Kidney glomerular epithelial cell (primary cell): ENCODE results near the gene FBLN2.

Source experiments
- DNase-seq: peaks from one replicate; lab custom pipeline; 2025; lab: John Stamatoyannopoulos, UW

Gene FBLN2

DNA sequence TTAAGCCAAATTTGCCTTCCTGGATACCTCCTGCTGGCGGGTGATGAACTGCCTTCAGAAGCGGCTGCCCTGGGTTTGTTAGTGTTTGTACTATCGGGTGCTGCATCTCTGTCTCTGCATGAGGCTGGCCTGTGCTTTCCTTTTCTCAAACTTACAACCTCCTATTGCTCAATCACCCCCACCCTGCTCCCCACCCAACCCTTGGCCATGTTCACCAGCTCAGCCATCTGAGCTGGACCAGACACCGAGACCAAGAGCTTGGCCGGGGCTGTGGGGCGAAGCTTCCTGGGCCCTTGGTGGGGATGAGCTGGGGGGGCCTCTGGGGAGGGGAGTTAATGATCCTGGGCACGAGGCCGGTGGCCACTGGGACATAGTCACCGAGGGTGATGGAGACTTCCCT is 16.8 kb upstream of the FBLN2 start:
- DNase-seq: no peak

DNA sequence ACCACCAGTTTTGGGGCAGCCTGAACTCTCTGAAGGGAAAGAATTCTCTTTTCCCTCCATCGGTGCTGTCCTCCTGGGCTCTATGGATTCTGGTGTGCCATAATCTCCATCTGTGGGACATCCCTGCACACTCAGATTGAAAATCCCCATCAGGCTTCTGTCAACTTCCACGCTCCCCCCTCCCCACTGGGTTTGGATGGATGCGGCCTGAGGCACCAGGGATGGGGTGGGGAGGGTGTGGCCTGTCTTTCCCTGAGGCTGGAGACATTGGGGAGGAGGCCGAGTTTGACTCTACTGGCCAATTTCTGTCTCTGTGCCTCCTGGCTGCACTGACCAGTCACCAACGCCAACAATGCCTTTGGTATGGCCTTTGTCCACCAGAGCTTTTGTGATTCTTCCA is 16.3 kb upstream of the FBLN2 start:
- no peak for DNase-seq

DNA sequence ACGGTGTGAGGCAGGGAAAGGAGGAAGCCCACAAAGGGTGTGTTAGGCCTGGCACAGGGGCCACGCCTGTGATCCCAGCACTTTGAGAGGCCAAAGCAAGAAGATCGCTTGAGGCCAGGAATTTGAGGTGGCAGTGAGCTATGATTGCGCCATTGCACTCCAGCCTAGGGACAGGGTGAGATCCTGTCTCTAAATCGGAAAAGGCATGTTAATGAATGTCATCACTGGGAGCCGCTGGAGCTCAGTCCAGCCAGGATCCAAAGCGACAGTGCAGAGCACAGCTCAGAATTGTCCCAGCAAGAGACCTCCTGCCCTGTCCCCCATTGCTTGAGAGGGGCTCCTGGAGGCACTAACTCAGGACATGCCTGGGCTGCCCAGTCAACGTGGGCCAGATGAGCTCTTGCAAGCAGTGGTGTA is 15.0 kb upstream of the FBLN2 start:
- DNase-seq: no peak

DNA sequence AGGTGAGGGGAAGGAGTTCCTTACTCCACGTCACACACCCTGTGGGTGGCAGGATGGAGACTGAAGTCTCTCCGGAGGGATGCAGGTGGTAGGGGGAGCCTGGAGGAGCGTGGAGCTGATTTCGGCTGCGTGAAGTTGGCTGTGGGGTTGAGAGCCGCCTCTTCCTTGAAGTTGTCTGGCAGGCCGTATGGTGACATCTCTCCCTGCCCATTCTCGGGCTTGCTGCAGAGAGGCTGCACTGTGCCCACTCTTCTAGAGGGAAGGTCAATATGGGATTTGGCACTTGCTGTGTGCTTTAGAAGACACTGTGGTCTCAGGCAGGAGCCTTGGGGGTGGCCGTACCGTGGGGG is 13.4 kb upstream of the FBLN2 start:
- DNase-seq: no peak

DNA sequence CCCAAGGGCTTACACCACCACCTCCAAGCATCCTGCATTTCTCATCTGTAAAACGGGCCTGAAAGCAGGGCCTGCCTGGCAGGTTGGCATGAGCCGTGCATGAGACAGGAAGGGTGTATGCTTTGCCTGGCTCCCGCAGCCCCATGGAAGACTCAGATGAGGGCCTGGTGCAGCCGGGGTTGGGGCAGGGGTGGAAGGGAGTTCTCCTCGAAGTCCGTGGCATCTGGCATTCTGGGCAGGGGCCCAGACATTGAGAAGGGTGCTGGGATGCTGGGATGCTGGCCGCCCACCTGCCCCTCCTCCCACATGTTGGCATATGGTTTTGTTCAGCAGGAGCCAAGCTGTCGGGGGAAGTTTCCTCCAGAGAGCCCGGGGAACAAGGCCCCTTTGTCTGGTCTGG is 13.0 kb upstream of the FBLN2 start:
- DNase-seq: no peak

DNA sequence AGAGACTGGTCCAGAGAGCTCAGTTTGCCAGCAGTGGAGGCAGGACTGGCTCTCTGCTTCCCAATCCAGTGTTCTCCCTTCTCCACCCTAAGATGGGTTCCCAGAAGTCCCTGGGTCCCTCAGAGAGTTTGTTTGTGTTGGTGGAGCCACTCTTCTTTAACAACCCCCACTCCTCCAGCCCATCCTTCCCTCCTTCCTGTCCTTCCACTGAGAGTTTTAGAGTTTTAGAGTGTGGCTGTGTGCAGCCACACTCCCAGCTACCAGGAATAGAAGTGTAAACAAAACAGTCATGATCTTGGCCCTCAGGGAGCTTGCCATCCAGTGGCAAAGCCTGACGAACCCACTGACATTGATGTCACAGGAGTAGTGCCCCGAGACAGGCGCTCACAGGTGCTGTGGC is 12.5 kb upstream of the FBLN2 start:
- no peak for DNase-seq

DNA sequence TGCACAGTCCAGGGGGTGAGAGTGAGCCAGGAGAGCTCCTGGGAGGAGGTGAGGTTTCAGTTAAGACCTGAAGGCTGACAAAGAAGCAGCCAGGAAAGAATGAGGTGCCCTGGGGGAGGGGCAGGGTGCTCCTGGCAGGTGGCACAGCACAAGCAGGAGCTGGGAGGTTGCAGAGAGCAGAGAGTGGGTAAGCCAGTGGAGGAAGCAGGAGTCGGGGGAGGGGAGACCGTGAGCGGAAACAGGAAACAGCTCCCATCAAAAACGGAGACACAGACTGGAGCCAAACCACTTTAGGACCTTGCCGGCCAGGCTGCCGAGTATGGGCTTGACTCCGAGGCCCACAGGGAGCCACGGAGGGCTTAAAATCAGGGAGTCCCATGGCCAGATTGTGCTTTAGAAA is 12.1 kb upstream of the FBLN2 start:
- DNase-seq: no peak

DNA sequence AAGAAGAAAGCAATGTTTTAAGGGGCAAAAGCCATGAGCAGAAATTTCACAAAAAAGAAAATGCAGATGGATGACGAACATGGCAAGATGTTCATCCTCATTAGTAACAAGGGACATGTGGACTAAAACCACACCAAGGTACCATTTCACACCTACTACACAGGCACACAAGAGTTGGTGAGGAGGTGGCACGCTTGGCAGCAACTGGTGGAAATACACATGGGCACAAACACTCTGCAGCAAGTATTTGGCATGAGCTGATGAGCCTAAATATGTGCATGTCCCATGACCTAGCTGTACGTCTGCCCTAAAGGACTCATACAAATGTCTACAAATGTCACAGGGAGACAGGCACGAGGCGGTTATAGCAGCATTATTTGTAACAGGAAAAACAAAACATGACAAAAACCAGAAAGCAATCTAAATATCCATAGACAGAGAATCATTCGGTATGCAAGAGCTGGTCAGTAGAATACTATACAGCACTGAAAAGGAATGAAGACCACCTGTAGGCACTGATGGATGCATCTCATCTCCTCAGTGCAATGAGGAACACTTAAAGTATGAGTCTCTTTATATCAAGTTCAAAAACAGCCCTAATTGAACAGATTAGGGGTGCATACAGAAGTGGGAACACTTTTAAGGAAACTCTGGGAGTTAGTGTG is 11.5 kb upstream of the FBLN2 start:
- DNase-seq: no peak

DNA sequence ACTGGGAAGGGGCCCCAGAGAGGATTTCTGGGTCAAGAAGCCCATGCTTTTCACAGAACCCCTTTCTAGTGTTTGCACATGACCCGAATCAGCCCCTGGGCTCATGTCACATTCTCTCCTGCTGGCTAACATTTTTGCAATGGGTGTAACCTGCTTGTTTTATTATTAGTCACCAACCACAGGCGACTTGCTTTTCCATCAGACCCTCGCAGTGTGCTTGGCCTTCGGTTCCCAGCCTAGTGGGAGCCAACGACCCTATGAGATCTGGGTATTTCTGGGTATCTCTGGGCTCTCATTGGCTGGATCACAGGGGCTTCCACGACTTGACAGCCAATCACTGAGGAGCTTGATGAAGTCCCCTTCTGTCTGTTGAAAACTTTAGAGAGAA is 11.0 kb upstream of the FBLN2 start:
- DNase-seq: no peak

DNA sequence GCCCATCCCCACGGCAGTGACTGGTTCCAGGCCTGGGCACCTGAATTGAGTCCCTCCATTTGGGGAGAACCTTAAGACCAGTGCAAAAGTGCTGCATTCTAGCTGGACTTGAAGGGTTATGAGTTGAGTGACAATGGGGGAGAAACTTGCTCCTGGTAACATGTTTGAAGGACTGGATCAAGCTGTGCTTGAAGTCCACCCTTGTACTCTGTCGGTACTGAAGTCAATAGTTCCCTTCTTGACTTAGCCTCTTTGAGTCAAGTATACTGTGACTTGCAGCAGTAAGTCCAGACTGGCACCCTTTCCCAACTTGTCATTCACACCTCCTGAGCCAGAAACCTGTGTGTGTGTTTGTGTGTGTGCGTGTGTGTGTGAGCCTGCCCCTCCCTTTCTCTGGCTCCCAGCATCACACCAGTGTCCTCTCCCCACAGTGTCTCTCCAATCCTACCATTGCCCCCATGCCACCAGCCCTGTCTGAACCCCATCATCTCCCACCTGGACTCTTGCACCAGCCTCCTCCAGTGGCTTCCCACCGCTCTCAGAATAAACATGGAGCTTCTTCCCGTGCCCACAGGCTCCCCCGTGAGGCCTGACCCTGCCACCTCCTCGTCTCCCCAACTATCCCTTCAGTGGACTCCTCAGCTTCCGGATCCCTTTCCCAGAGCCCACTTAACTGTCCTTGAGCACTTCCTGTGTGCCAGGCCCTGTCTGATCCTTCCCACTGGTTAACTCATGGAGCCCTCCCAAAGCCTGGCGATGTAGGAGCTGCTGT is 10.2 kb upstream of the FBLN2 start:
- DNase-seq: no peak

DNA sequence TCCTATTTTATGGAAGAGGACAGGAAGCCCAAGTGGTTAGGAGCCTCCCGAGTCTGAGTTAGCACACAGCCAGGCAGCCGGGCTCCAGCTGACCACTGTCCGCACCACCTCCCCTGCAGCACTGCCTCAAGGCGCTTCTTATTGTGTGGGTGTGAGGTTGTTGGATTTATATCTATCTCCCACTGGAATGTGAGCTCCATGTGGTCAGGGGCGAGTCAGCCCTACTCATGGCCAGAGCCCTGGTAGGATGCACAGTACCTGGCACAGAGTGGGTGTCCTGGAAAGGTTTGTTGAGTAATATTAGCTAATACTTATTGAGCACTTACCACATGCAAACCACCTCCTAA is 9.7 kb upstream of the FBLN2 start:
- DNase-seq: no peak

DNA sequence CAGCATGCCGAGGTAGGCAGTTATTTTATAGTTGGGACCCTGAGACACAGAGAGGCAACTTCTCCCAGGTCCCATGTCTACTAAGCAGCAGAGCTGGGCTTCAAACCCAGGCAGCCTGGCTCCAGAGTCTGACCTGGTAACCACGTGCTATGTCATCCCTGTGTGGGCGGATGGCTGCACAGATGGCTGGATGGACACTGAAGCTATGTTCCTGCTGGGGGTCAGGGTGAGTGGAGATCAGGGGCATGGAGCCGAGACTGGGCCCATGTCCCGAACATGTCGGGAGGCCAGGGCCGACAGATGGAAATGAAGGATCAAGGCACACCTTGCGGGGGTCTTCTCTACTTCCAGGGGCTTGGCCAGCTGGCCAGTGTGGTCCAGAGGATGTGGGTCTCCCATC is 9.3 kb upstream of the FBLN2 start:
- DNase-seq: no peak

DNA sequence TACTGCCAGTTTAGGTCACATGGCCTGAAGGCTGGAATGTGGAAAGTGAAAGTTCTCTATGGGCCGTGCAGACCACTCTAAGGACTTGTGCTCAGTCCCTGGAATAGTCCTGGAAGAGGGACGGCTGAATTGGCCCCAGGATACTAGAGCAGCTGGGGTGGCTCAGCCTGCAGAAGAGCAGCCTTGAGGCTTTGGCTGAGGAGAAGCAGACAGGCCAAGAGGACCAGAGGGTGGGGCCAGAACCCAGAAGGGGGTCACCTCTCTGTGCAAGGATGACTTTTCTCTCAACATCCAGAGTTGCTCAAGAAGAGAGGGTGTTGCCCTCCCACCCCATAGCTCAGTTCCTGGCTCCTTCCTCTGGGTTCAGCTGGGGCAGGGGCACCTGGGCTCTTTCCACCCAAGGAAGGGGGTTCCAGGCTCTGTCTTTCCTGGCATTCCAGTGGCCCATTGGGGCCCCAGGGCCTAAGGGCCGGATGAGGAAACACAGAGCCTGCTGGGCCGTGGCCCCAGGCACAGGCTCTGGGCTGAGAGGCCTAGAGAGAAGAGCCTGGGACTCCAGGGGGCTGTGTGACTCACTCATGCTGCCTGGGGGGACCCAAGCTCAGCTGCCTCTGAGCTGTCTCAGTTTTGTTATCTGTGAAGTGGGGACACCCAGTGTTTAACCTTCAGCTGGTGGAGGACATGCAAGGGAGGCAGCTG is 8.5 kb upstream of the FBLN2 start:
- DNase-seq: no peak

DNA sequence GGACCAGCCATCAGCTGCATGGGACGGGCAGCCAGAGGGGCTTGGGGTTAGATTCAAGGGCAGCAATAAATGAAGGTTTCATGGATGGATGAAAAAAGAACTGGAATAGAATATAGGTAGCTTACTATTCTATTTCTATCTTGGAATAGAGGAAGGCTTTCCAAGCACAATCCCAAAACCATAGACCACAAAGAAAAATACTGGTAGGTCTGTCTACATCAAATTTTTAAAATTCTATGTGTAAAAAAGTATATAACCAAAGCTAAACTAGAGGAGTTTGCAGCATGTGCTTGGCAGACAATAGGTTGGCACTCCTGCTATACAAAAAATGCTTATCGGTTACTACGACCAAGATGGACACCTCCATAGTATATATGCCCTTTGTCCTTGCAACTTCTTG is 7.2 kb upstream of the FBLN2 start:
- no peak for DNase-seq

DNA sequence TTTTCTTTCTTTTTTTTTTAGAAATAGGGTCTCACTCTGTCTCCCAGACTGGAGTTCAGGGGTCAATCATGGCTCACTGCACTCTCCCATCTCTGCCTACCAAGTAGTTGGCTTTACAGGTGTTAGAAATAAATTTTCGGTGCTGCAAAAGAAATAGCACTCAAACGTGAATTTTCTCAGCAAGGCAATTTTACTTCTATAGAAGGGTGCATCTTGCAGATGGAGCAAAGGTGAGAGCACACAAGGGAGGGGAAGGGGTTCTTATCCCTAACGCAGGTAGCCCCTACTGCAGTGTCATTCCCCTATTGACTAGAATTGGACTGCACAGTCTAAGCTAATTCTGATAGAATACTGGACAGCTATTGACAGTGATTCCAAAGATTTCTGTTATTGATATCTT is 6.8 kb upstream of the FBLN2 start:
- no peak for DNase-seq

DNA sequence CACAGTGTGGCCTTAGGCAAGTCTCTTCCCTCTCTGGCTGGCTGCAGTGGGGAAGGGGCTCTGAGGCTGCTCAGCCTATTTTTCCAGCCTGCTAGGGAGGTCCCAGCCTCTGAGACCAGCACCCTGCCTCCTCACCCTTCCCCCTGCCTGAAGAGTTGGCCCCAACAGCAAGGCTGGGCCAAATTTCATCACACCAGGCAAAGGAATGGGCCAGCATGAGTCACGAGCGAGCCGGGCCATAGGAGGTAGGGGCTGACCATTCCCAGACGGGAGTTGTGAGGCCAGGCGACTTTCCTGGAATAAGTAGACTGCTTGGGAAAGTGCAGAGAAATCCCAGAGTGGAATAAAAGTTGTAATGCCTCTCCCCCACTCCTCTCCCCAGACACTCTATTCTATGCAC is 5.7 kb upstream of the FBLN2 start:
- peak; percentile 5 for DNase-seq

DNA sequence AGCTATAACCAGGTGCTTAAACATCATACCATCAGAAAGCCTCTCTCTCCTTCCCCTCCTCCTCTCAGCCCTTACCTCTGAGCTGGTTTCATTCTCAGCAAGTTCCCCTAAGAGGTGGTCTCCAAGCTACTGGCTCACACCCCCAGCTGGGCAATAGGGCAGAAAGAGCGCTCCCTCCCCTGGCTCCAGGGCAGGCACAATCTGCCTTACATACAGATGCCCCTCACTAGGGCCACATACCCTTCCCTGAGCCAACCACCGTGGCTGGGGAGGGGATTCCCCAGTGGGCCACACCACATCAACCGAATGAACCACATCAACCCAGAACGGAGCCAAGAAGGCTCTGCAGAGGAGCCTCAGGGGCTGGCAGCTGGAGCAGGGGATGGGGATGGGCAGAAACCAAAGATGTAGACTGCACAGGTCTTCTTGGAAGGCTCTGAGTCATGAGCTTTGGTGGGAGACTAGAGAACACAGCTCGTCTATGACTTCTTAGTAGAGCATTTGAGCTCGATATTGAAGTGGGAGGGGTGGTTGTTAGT is 4.6 kb upstream of the FBLN2 start:
- no peak for DNase-seq

DNA sequence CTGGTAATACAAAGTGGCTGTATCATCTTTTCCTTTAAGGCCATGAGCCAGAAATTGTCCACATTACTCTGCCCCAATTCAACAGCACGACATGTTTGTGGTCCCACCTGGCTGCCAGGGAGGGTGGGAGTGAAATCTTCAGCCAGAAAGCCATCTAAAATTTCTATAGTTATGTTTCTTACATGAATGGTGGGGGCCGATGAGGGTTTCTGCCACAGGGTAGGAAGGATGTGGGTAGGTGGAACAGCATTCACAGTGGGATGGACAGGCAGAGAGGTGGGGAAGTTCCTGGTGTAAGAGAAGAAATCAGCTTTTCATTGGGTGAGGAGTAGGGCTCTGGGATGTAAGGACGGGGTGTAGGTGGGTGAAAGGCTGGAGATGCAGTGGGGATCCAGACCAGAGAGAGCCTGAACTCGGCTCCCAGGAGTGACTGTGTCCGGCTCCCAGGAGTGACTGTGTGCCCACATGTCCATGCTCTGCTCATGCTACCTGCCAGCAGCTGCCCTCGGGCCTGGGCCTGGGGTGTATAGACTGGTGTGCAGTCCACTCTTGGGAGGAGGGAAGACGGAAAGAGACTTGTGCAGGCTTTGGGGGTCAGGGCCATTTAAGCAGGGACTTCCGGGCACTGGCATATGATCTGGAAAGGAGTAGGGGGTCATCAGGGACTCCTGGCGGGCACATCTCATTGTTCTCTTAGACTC is 3.8 kb upstream of the FBLN2 start:
- no peak for DNase-seq

DNA sequence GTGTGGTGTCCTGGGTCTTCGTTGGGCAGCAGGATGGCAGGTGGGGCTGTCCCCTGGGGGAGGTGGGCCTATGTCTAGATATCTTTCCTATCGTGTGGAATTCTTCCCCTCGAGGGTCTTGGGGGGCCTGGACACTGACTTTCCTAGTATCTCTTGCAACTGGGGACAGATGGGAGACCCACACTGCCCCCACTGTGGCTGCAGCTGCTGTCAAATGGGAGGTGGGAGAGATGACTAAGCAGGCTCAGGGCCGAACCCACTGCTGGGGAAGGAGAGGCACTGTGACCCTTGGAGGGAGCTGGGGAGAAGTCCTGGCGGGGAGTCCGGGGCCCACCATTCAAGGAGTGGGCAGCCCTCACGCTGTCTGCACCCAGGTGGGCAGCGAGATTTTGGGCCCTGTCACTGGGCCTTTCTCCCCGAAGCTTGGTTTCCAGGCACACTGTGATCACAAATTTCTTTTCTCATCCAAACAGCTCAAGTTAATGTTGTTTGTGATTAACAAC is 2.9 kb upstream of the FBLN2 start:
- no peak for DNase-seq

DNA sequence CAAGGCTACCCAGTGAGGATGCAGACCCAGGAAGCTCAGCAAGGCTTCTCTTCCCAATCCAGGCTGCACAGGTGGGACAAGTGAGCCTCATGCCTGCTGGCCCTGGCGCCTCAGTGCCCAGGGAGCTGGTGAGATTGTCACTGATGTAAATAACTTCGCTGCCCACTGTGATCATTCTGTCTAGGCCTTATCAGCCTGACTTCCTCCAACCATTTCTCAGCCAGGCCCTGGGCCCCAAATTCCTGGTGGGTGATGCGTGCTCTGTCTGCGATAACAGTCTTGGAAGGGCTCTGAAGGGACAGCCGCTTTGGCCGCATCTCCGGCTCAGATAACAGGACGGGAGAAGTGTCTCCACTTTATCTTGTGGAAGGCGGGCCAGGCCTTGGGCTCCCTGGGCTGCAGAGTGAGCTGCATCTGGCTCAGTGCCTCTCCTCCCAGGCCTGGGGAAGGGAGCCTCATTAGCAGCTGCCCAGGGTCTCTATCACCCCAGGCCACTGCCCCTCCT is 2.2 kb upstream of the FBLN2 start:
- no peak for DNase-seq

DNA sequence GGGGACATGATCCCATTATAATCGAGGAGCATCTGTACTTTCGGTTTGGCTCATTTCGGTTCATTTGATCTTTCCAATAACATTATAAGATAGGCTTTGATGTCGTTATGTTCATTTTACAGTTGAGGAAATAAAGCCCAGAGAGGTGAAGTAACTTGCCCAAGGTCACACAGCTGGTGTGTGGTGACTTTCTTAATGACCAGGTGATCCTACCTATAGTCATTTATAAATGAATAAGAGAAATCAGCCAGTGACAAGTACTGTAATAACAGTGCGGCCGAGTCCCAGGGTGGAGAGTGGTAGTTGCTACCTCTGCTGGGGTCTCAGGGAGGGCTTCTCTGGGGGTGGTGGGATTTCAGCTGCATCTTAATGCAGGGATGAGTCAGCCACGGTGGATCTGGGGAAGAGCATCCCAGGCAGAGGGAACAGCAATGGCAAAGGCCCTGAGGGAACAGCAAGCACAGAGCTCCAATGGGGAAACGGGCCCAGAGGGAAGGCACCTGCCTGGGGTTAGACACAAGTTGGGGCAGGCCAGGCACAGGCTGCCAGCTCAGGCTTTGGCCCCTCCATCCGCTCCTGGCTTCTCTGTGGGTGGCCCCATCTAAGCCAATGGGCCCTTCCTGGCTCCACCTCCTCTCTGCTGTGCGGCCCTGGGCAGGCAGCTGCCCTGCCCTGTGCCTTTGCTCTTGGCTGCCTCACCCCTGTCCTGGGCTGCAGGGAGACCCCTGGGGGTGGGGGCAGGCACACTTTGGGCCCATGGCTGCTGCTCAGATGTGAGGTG is 1.1 kb upstream of the FBLN2 start:
- no peak for DNase-seq
